ENCODE results near the gene TRHDE.

The TRHDE gene

GRCh38 chr12:72673853-72674252 lies 401.7 kb downstream of the TRHDE start:
- Histone ChIP-seq H3K4me3 (replicated peaks; ENCODE audit: insufficient read depth, low read length) (no peak overlapping the region), H3K27ac (replicated peaks) (no peak overlapping the region)
- DNase-seq (ENCODE audit: low read depth in 1 of 2, low spot score in 1 of 2), result no peak

GRCh38 chr12:72676556-72676955 lies 404.4 kb downstream of the TRHDE start:
- no peak for DNase-seq (ENCODE audit: low read depth in 1 of 2, low spot score in 1 of 2)
- no peak overlapping the region for H3K27ac ChIP-seq (replicated peaks)
- no peak overlapping the region for H3K4me3 ChIP-seq (replicated peaks; ENCODE audit: insufficient read depth, low read length)
- TF ChIP-seq REST (IDR thresholded peaks at IDR 0.05; ENCODE audit: insufficient replicate concordance, low read depth) (no peak), GABPA (IDR thresholded peaks at IDR 0.05; ENCODE audit: low read depth) (no peak), POLR2AphosphoS5 (IDR thresholded peaks at IDR 0.05; ENCODE audit: low read depth) (no peak), SPI1 (IDR thresholded peaks at IDR 0.05; ENCODE audit: borderline replicate concordance, low read depth) (no peak), CTCF (IDR thresholded peaks at IDR 0.05; ENCODE audit: insufficient read depth, low read length) (no peak)
- no peaks in the 10 kb centered on the region for H3K27me3 ChIP-seq (ENCODE audit: insufficient read depth, poor library complexity, severe bottlenecking)

More at GRCh38 chr12:72673853-72674252, 401.7 kb downstream of the TRHDE start:
- no peak for TF ChIP-seq CTCF (IDR thresholded peaks at IDR 0.05; ENCODE audit: insufficient read depth, low read length)
- no peak for TF ChIP-seq POLR2AphosphoS5 (IDR thresholded peaks at IDR 0.05; ENCODE audit: low read depth)
- no peak for TF ChIP-seq REST (IDR thresholded peaks at IDR 0.05; ENCODE audit: insufficient replicate concordance, low read depth)
- no peak for TF ChIP-seq GABPA (IDR thresholded peaks at IDR 0.05; ENCODE audit: low read depth)
- no peak for TF ChIP-seq SPI1 (IDR thresholded peaks at IDR 0.05; ENCODE audit: borderline replicate concordance, low read depth)
- H3K27me3 ChIP-seq (ENCODE audit: insufficient read depth, poor library complexity, severe bottlenecking), result no peaks in the 10 kb centered on the region

GRCh38 chr12:72677139-72677538 lies 405.0 kb downstream of the TRHDE start:
- H3K27me3 ChIP-seq (ENCODE audit: insufficient read depth, poor library complexity, severe bottlenecking), result no peaks in the 10 kb centered on the region
- H3K27ac ChIP-seq (replicated peaks), result no peak overlapping the region
- TF ChIP-seq SPI1 (IDR thresholded peaks at IDR 0.05; ENCODE audit: borderline replicate concordance, low read depth), result no peak
- TF ChIP-seq GABPA (IDR thresholded peaks at IDR 0.05; ENCODE audit: low read depth), result no peak
- no peak for TF ChIP-seq REST (IDR thresholded peaks at IDR 0.05; ENCODE audit: insufficient replicate concordance, low read depth)
- DNase-seq (ENCODE audit: low read depth in 1 of 2, low spot score in 1 of 2), result no peak
- H3K4me3 ChIP-seq (replicated peaks; ENCODE audit: insufficient read depth, low read length), result no peak overlapping the region

Measured in HL-60 (cell line).